NCI-H2171 treated with DMSO at 0.1 percent for 48 hours (cell line): ENCODE data around the gene SLC49A4.

Experiments
- DNase-seq: peaks from one replicate; lab custom pipeline; 2025; lab: John Stamatoyannopoulos, UW

Gene SLC49A4

GRCh38 chr3:122859021-122859805 lies 64.3 kb downstream of the SLC49A4 start:
- DNase-seq: no peak

GRCh38 chr3:122862381-122862780 lies 67.5 kb downstream of the SLC49A4 start:
- no peak for DNase-seq

GRCh38 chr3:122864498-122864897 lies 69.6 kb downstream of the SLC49A4 start:
- no peak for DNase-seq

- DNase-seq: no peak
Measured at GRCh38 chr3:122868322-122868721, 73.5 kb downstream of the SLC49A4 start.

- DNase-seq: no peak
Measured at GRCh38 chr3:122873741-122874515, 79.1 kb downstream of the SLC49A4 start.

- DNase-seq: no peak
Measured at GRCh38 chr3:122875547-122876127, 80.8 kb downstream of the SLC49A4 start.

- no peak for DNase-seq
Measured at GRCh38 chr3:122880173-122880572, 85.3 kb downstream of the SLC49A4 start.

GRCh38 chr3:122880624-122881023 lies 85.8 kb downstream of the SLC49A4 start:
- DNase-seq: no peak

- DNase-seq: no peak
Measured at GRCh38 chr3:122882361-122882947, 87.6 kb downstream of the SLC49A4 start.

- DNase-seq: no peak
Measured at GRCh38 chr3:122886251-122886650, 91.4 kb downstream of the SLC49A4 start.

- no peak for DNase-seq
Measured at GRCh38 chr3:122886946-122887345, 92.1 kb downstream of the SLC49A4 start.

- DNase-seq: peak; percentile 95
Measured at GRCh38 chr3:122890077-122890719, 95.3 kb downstream of the SLC49A4 start.

GRCh38 chr3:122890720-122891220 lies 95.9 kb downstream of the SLC49A4 start:
- no peak for DNase-seq

- no peak for DNase-seq
Measured at GRCh38 chr3:122892118-122892960, 97.5 kb downstream of the SLC49A4 start.

GRCh38 chr3:122893282-122893681 lies 98.4 kb downstream of the SLC49A4 start:
- DNase-seq: no peak

GRCh38 chr3:122893754-122894668 lies 99.1 kb downstream of the SLC49A4 start:
- DNase-seq: no peak

GRCh38 chr3:122898298-122898697 lies 103.4 kb downstream of the SLC49A4 start:
- no peak for DNase-seq

GRCh38 chr3:122902326-122902725 lies 107.5 kb downstream of the SLC49A4 start:
- no peak for DNase-seq

- DNase-seq: no peak
Measured at GRCh38 chr3:122903171-122903570, 108.3 kb downstream of the SLC49A4 start.

- DNase-seq: peak; percentile 42
Measured at GRCh38 chr3:122907471-122907870, 112.6 kb downstream of the SLC49A4 start.
